Measurements from ENCODE around the gene FFAR1. TPM values are rescaled to one million over a fixed set of nuclear protein-coding genes. Genes with fewer than 3 reads are reported as not detected.

Gene FFAR1
- total RNA-seq, 4 donors from 2014 or later = 0.32 TPM; not detected in 3

DNA sequence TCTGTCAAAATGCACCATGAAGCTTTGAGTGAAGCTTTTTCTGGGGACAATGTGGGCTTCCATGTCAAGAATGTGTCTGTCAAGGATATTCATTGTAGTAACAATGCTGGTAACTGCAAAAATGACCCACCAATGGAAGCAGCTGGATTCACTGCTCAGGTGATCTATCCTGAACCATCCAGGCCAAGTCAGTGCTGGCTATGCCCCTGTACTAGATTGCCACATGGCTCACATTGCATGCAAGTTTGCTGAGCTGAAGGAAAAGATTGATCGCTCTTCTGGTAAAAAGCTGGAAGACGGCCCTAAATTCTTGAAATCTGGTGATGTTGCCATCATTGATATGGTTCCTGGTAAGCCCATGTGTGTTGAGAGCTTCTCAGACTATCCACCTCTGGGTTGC is 35.8 kb downstream of the FFAR1 start:
- no peaks in the 10 kb centered on the region for H3K27me3 ChIP-seq
- in situ Hi-C loops (cut with MboI; ENCODE audit: low pct_ligation_motif_present in 1 of 4, low pct_unique_long_range_greater_than_20kb in 1 of 4, low sequenced_read_pairs in 3 of 4) = no loop called here
- TF ChIP-seq POLR2AphosphoS5 (IDR thresholded peaks at IDR 0.05) (no peak), EP300 (IDR thresholded peaks at IDR 0.05; ENCODE audit: low read depth) (no peak), POLR2A (IDR thresholded peaks at IDR 0.05) (no peak)
- TF ChIP-seq, protein P1, sequence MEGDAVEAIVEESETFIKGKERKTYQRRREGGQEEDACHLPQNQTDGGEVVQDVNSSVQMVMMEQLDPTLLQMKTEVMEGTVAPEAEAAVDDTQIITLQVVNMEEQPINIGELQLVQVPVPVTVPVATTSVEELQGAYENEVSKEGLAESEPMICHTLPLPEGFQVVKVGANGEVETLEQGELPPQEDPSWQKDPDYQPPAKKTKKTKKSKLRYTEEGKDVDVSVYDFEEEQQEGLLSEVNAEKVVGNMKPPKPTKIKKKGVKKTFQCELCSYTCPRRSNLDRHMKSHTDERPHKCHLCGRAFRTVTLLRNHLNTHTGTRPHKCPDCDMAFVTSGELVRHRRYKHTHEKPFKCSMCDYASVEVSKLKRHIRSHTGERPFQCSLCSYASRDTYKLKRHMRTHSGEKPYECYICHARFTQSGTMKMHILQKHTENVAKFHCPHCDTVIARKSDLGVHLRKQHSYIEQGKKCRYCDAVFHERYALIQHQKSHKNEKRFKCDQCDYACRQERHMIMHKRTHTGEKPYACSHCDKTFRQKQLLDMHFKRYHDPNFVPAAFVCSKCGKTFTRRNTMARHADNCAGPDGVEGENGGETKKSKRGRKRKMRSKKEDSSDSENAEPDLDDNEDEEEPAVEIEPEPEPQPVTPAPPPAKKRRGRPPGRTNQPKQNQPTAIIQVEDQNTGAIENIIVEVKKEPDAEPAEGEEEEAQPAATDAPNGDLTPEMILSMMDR (IDR thresholded peaks at IDR 0.05) = no peak
- H3K4me1 ChIP-seq = peaks cover 0 to 8% (median 2%) of the 10 kb centered on the region in 4 donors
- WGBS, 2 donors (ENCODE audit: low coverage in 1 of 2) = 92% methylated on average over 2 of the region's 2 CpGs; no CpG with 5 or more reads in 1 of the 2 donors
- intact Hi-C loops (cut with DNase I; ENCODE audit: low total_unique reads) = no loop called here
- H3K4me3 ChIP-seq = no peak overlapping the region
- H3K36me3 ChIP-seq = no peaks in the 10 kb centered on the region
- H3K9me3 ChIP-seq = peaks cover 10 to 11% of the 10 kb centered on the region in 2 donors
- DNase-seq = no peak
- H3K27ac ChIP-seq = no peak overlapping the region

DNA sequence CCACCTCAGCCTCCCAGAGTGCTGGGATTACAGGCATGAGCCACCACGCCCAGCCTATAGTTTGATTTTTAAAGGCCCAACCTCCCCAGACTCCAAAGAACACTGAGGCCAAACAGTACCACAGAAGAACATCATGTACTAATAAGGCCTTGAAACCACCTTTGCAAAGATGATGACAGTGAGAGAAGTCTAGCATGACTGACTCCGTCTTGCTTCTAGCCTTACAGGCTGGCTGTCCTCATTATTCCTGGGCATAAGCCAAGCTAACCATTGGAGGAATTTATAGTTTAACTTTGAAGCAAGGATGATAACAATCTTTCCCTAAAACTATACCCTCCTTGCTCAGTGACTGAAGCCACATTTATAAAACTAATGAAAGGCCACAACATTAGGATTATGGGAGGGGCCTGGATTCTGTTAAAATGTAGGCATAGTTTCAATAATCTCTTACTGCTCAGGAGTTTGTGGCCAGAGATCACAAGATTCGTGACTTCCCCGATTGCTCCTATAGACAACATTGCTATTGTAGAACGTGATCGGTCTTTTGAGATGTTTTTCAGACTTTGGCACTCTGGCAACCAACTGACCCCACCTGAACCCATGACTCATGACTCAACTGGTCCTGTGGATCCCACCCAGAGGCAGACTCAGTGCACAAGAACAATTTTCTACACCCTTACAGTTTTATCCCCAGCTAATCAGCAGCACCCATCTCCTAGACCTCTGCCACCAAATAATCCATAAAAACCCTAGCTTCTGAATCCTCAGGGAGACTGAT is 40.8 kb downstream of the FFAR1 start:
- Histone ChIP-seq H3K27ac (no peak overlapping the region), H3K9me3 (peaks cover 10 to 11% of the 10 kb centered on the region in 2 donors), H3K27me3 (no peaks in the 10 kb centered on the region), H3K36me3 (no peaks in the 10 kb centered on the region), H3K4me3 (no peak overlapping the region), H3K4me1 (no peaks in the 10 kb centered on the region)
- no peak for DNase-seq
- intact Hi-C loops (cut with DNase I; ENCODE audit: low total_unique reads) (no loop called here), in situ Hi-C loops (cut with MboI; ENCODE audit: low pct_ligation_motif_present in 1 of 4, low pct_unique_long_range_greater_than_20kb in 1 of 4, low sequenced_read_pairs in 3 of 4) (no loop called here)
- no peak for TF ChIP-seq POLR2AphosphoS5 (IDR thresholded peaks at IDR 0.05)
- TF ChIP-seq EP300 (IDR thresholded peaks at IDR 0.05; ENCODE audit: low read depth) = no peak
- TF ChIP-seq, protein P1 (IDR thresholded peaks at IDR 0.05) = no peak
- no peak for TF ChIP-seq POLR2A (IDR thresholded peaks at IDR 0.05)
- WGBS, 2 donors (ENCODE audit: low coverage in 1 of 2) = 85 to 91% methylated on average over 5 to 6 of the region's 6 CpGs

DNA sequence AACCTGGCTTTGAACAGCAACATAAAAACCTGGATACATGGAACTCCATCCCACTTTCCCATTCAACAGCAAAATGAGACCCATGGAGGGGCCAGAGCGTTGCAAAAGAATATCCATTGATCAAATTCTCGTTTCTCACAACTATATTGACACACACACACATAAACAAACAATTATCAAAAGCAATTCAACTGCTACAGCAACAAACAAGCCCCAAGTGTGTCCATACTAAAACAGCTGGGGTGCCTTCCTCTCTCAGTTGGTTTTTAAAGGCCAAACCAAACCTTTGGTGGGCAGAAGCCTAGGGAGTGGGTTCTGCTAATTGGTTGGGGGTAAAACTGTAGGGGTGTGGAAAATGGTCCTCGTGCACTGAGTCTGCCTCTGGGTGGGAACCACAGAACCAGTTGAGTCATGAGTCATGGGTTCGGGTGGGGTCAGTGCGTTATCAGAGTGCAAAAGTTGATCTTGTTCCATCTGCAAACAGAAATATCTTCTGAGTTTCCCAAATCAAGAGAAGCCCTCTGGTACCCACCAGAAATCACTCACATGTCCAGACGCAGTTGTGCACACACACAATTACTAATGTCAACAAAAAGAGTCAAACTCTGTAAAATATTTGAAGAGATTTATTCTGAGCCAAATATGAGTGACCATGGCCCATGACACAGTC is 41.6 kb downstream of the FFAR1 start:
- H3K9me3 ChIP-seq = peaks cover 10 to 11% of the 10 kb centered on the region in 2 donors
- H3K27ac ChIP-seq = no peak overlapping the region
- 56% methylated on average over 6 of the region's 6 CpGs; no CpG with 5 or more reads in 1 of the 2 donors for WGBS, 2 donors (ENCODE audit: low coverage in 1 of 2)
- TF ChIP-seq, protein P1 (IDR thresholded peaks at IDR 0.05) = no peak
- DNase-seq = no peak
- no peaks in the 10 kb centered on the region for H3K27me3 ChIP-seq
- intact Hi-C loops (cut with DNase I; ENCODE audit: low total_unique reads) (no loop called here), in situ Hi-C loops (cut with MboI; ENCODE audit: low pct_ligation_motif_present in 1 of 4, low pct_unique_long_range_greater_than_20kb in 1 of 4, low sequenced_read_pairs in 3 of 4) (no loop called here)
- H3K4me3 ChIP-seq = no peak overlapping the region
- no peaks in the 10 kb centered on the region for H3K36me3 ChIP-seq
- H3K4me1 ChIP-seq = no peaks in the 10 kb centered on the region

DNA sequence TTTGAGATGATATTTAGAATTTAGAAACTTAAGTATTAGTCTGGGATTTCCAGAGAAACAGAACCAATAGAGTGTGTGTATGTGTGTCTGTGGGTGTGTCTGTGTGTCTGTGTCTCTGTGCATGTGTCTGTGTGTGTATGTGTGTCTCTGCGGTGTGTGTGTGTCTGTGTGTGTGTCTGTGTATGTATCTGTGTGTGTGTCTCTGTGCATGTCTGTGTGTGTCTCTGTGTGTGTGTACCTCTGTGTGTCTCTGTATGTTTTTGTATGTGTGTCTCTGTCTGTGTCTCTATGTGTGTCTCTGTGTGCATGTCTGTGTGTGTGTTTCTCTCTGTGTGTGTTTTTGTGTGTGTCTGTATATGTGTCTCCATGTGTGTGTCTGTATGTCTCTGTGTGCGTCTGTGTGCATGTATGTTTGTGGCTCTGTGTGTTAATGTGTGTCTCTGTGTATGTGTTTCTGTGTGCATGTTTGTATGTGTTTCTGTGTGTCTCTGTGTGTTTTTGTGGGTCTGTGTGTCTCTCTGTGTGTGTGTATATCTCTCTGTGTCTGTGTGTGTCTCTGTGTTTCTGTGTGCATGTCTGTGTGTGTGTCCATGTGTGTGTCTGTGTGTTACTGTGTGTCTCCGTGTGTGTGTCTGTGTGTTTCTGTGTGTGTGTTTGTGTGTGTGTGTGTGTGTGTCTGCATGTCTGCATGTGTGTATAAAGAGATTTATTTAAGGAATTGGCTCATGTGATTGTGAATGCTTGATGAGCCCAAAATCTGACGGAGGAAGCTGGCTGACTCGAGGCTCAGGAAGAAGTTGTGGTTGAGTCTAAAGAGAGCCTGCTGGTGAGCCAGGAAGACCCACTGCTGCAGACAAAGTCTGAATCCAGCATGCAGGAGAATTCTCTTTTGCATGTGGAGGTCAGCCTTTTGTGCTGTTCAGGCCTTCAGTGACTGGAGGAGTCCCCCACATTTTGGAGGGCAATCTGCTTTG is 45.3 kb downstream of the FFAR1 start:
- WGBS, 2 donors (ENCODE audit: low coverage in 1 of 2) = 58 to 77% methylated on average over 4 to 5 of the region's 5 CpGs
- DNase-seq = no peak
- intact Hi-C loops (cut with DNase I; ENCODE audit: low total_unique reads) = no loop called here

More for the DNA sequence above, 45.3 kb downstream of the FFAR1 start:
- no peak for TF ChIP-seq POLR2AphosphoS5 (IDR thresholded peaks at IDR 0.05)
- TF ChIP-seq POLR2A (IDR thresholded peaks at IDR 0.05) = no peak
- TF ChIP-seq EP300 (IDR thresholded peaks at IDR 0.05; ENCODE audit: low read depth) = no peak
- TF ChIP-seq, protein P1 (IDR thresholded peaks at IDR 0.05) = no peak
- no peak overlapping the region for H3K4me3 ChIP-seq
- H3K4me1 ChIP-seq = peaks cover 0 to 9% (median 4%) of the 10 kb centered on the region in 4 donors
- H3K9me3 ChIP-seq = no peaks in the 10 kb centered on the region
- H3K27ac ChIP-seq = no peak overlapping the region
- H3K36me3 ChIP-seq = no peaks in the 10 kb centered on the region
- H3K27me3 ChIP-seq = no peaks in the 10 kb centered on the region
- in situ Hi-C loops (cut with MboI; ENCODE audit: low pct_ligation_motif_present in 1 of 4, low pct_unique_long_range_greater_than_20kb in 1 of 4, low sequenced_read_pairs in 3 of 4) = no loop called here

Data from transverse colon (tissue), 4 donors.